MM.1S (cell line): ENCODE measurements around the gene RAB31.

Experiments
- EZH2 ChIP-seq: fragments of 300-600 bp; sonication (generic); optimal IDR thresholded peaks from 2 replicates; pipeline ENCODE3; 2017; ENCODE audit warnings: low read depth, mild to moderate bottlenecking, antibody characterized with exemption, low read length, mixed read lengths
- EZH2phosphoT487 ChIP-seq: fragments of 300-600 bp; sonication (generic); IDR thresholded peaks from 2 replicates; pipeline ENCODE4 v1.6.1; 2018; ENCODE audit warnings: antibody characterized with exemption, low read length
- TF ChIP-seq, protein P1 (sequence below): fragments of 300-600 bp; sonication (generic); IDR thresholded peaks from 2 replicates; pipeline ENCODE4 v1.5.1; 2016; ENCODE audit warnings: antibody characterized with exemption, low read length, mixed read lengths

- TF ChIP-seq, protein P1, sequence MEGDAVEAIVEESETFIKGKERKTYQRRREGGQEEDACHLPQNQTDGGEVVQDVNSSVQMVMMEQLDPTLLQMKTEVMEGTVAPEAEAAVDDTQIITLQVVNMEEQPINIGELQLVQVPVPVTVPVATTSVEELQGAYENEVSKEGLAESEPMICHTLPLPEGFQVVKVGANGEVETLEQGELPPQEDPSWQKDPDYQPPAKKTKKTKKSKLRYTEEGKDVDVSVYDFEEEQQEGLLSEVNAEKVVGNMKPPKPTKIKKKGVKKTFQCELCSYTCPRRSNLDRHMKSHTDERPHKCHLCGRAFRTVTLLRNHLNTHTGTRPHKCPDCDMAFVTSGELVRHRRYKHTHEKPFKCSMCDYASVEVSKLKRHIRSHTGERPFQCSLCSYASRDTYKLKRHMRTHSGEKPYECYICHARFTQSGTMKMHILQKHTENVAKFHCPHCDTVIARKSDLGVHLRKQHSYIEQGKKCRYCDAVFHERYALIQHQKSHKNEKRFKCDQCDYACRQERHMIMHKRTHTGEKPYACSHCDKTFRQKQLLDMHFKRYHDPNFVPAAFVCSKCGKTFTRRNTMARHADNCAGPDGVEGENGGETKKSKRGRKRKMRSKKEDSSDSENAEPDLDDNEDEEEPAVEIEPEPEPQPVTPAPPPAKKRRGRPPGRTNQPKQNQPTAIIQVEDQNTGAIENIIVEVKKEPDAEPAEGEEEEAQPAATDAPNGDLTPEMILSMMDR = no peak
- TF ChIP-seq EZH2phosphoT487 = no peak
- TF ChIP-seq EZH2 = no peak
These were observed 148.0 kb downstream of the RAB31 start for GRCh38 chr18:9856092-9856491.
